ENCODE results near the gene SPHK2. TPM values are rescaled to one million over a fixed set of nuclear protein-coding genes. Genes with fewer than 3 reads are reported as not detected.

SPHK2 gene
- total and polyA plus RNA-seq, 2 of the 8 experiments (the other 6 are each of a cell fraction or from before 2014, with no cell fraction given): 43.9 to 60.9 TPM

DNA sequence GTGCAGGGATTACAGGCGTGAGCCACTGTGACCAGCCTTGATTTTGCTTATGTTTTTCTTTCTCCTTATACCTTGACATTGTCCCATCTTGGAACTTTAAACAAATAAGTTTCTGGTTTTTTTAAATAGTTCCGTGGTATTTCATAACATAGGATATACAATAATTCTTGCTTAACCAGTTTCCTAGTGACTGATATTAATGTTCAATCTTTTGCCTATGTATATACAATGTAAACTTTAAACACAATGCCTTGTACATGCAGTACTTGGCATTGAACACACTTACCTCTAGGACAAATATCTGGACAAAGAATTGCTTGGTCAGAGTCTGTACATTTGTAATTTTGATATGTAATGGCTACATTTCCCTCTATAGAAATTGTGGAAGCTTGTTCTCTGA is 37.1 kb upstream of the SPHK2 start:
- H3K4me3 ChIP-seq (ENCODE audit: extremely low read depth in 1 of 4, insufficient read depth in 2 of 4, low read depth in 3 of 4, low read length in 4 of 4): no peak overlapping the region
- no peak overlapping the region for H2BK15ac ChIP-seq (ENCODE audit: low read length)
- no peak overlapping the region for H2BK20ac ChIP-seq (ENCODE audit: low read length)
- H2BK120ac ChIP-seq (replicated peaks; ENCODE audit: low read depth, low read length): no peak overlapping the region
- no peaks in the 10 kb centered on the region for H3K79me2 ChIP-seq (ENCODE audit: control insufficient read depth in 1 of 2, insufficient read depth in 2 of 2, low read length in 2 of 2)
- H3K4me1 ChIP-seq (replicated peaks in 1 of 4; ENCODE audit: control insufficient read depth in 3 of 4, insufficient read depth in 4 of 4, low read length in 3 of 4): peaks cover 0 to 3% (median 0%) of the 10 kb centered on the region in 4 experiments; a peak in 2 of 7 replicates
- no peak overlapping the region for H4K8ac ChIP-seq (ENCODE audit: extremely low read depth, insufficient read depth, low read length)
- H4K5ac ChIP-seq (ENCODE audit: insufficient read length, low read depth, low read length): no peak overlapping the region
- whole genome bisulfite sequencing, 2 experiments (ENCODE audit: extremely low coverage in 1 of 2, insufficient coverage in 1 of 2, insufficient read length in 1 of 2, insufficient replicate concordance in 2 of 2, low coverage in 1 of 2, low lambda C conversion rate in 2 of 2, missing lambda C conversion rate in 1 of 2): 89% methylated on average over 2 of the region's 2 CpGs; no CpG with 5 or more reads in 1 of the 2 experiments
- H3K79me1 ChIP-seq (ENCODE audit: low read depth, low read length): no peaks in the 10 kb centered on the region
- no peaks in the 10 kb centered on the region for H4K20me1 ChIP-seq (replicated peaks in 1 of 2; ENCODE audit: control insufficient read depth in 1 of 2, insufficient read depth in 2 of 2, low read length in 2 of 2)
- no peak overlapping the region for H3K56ac ChIP-seq (replicated peaks; ENCODE audit: insufficient read length, low read depth, low read length)
- no peak overlapping the region for H2AFZ ChIP-seq (ENCODE audit: low read length)
- FAIRE-seq (no peak), DNase-seq (ENCODE audit: low read depth in 1 of 2, low spot score in 2 of 2) (no peak)
- no peak overlapping the region for H3K27ac ChIP-seq (ENCODE audit: low read depth, low read length)
- no peak overlapping the region for H3K18ac ChIP-seq (ENCODE audit: extremely low read depth, low read length)
- no peak overlapping the region for H3K14ac ChIP-seq (ENCODE audit: insufficient read length)
- no peak overlapping the region for H4K91ac ChIP-seq (replicated peaks; ENCODE audit: insufficient read length, low read length)
- H2BK12ac ChIP-seq (ENCODE audit: low read depth, low read length): no peak overlapping the region
- H3K23me2 ChIP-seq (ENCODE audit: low read depth, low read length): no peaks in the 10 kb centered on the region
- H2BK5ac ChIP-seq (ENCODE audit: low read depth, low read length): no peak overlapping the region
- CTCF ChIA-PET (ENCODE audit: partially characterized antibody): interaction anchor here (1.0 to 16.8 kb wide), 5 partner anchors 15 to 93 kb away, joined by 3 to 353 read pairs (median 35); no protein-coding TSS in a partner anchor
- H3K36me3 ChIP-seq (ENCODE audit: control insufficient read depth in 2 of 4, insufficient read depth in 4 of 4, low read length in 3 of 4): no peaks in the 10 kb centered on the region
- H3K9me3 ChIP-seq (ENCODE audit: insufficient read depth in 2 of 2, low read depth in 1 of 2, low read length in 1 of 2): no peaks in the 10 kb centered on the region
- no peak overlapping the region for H2AK5ac ChIP-seq (ENCODE audit: low read depth, low read length)
- no peaks in the 10 kb centered on the region; a peak in 1 of 7 replicates for H3K27me3 ChIP-seq (replicated peaks in 1 of 4; ENCODE audit: control insufficient read depth in 3 of 4, extremely low read depth in 1 of 4, insufficient read depth in 3 of 4, low read length in 3 of 4)
- no peak overlapping the region for H3K9ac ChIP-seq (replicated peaks in 1 of 4; ENCODE audit: extremely low read depth in 1 of 4, low read depth in 3 of 4, low read length in 3 of 4)
- POLR2A ChIA-PET (ENCODE audit: partially characterized antibody): interaction anchor here (2.5 to 16.9 kb wide), 2 partner anchors 10 to 34 kb away, joined by 9 to 175 read pairs; partner anchors contain the start of genes FAM83E, RPL18 and SPHK2
- H3K23ac ChIP-seq (ENCODE audit: insufficient read length): no peak overlapping the region
- H3K4ac ChIP-seq (replicated peaks; ENCODE audit: insufficient read length, low read depth, low read length): no peak overlapping the region
- H3K4me2 ChIP-seq (ENCODE audit: insufficient read depth in 1 of 2, low read depth in 2 of 2, low read length in 2 of 2): no peak overlapping the region
- TF ChIP-seq POLR2A (IDR thresholded peaks at IDR 0.05; ENCODE audit: control extremely low read depth in 1 of 2, low read depth in 2 of 2, low read length in 2 of 2): no peak
- no peak for TF ChIP-seq NRF1 (IDR thresholded peaks at IDR 0.05; ENCODE audit: low read depth, low read length)
- TF ChIP-seq, protein P1, sequence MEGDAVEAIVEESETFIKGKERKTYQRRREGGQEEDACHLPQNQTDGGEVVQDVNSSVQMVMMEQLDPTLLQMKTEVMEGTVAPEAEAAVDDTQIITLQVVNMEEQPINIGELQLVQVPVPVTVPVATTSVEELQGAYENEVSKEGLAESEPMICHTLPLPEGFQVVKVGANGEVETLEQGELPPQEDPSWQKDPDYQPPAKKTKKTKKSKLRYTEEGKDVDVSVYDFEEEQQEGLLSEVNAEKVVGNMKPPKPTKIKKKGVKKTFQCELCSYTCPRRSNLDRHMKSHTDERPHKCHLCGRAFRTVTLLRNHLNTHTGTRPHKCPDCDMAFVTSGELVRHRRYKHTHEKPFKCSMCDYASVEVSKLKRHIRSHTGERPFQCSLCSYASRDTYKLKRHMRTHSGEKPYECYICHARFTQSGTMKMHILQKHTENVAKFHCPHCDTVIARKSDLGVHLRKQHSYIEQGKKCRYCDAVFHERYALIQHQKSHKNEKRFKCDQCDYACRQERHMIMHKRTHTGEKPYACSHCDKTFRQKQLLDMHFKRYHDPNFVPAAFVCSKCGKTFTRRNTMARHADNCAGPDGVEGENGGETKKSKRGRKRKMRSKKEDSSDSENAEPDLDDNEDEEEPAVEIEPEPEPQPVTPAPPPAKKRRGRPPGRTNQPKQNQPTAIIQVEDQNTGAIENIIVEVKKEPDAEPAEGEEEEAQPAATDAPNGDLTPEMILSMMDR (IDR thresholded peaks at IDR 0.05; ENCODE audit: control extremely low read depth in 1 of 3, insufficient read depth in 1 of 3, low read depth in 1 of 3, low read length in 3 of 3): no peak
- no peak for TF ChIP-seq HDAC2 (IDR thresholded peaks at IDR 0.05; ENCODE audit: borderline replicate concordance in 1 of 2, low read depth in 2 of 2, low read length in 2 of 2)
- TF ChIP-seq EZH2 (IDR thresholded peaks at IDR 0.05; ENCODE audit: low read depth, low read length, severe bottlenecking): no peak
- TF ChIP-seq TAF7 (optimal IDR thresholded peaks at IDR 0.05; ENCODE audit: borderline replicate concordance, low read depth, low read length): no peak
- TF ChIP-seq, protein P2, sequence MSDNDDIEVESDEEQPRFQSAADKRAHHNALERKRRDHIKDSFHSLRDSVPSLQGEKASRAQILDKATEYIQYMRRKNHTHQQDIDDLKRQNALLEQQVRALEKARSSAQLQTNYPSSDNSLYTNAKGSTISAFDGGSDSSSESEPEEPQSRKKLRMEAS (IDR thresholded peaks at IDR 0.05): no peak
- TF ChIP-seq POLR2AphosphoS5 (IDR thresholded peaks at IDR 0.05; ENCODE audit: low read depth, low read length): no peak
- TF ChIP-seq CHD2 (IDR thresholded peaks at IDR 0.05; ENCODE audit: low read length): no peak
- no peak for TF ChIP-seq CBX5 (IDR thresholded peaks at IDR 0.05; ENCODE audit: low read depth, low read length)
- no peak for TF ChIP-seq EP300 (IDR thresholded peaks at IDR 0.05; ENCODE audit: borderline replicate concordance in 1 of 2, low read depth in 2 of 2, low read length in 2 of 2)

All from H1 (cell line).